GM12874 (cell line): ENCODE results near the gene ISM1.

Experiments
- CTCF ChIP-seq: IDR thresholded peaks from 2 replicates; pipeline ENCODE4 v1.5.1; 2011; ENCODE audit warnings: low read depth, mild to moderate bottlenecking, control low read depth, low read length, moderate library complexity; ENCODE audit not compliant: insufficient read depth

ISM1 gene

GRCh38 chr20:13278812-13279570, 57.9 kb downstream of the ISM1 start:
- TF ChIP-seq CTCF: no peak

GRCh38 chr20:13280609-13281324, 59.7 kb downstream of the ISM1 start:
- TF ChIP-seq CTCF: no peak

- no peak for TF ChIP-seq CTCF
These were observed 63.1 kb downstream of the ISM1 start for GRCh38 chr20:13283869-13284829.

- TF ChIP-seq CTCF: no peak
These were observed 63.8 kb downstream of the ISM1 start for GRCh38 chr20:13284830-13285229.

GRCh38 chr20:13285408-13285807, 64.3 kb downstream of the ISM1 start:
- no peak for TF ChIP-seq CTCF

- TF ChIP-seq CTCF: no peak
These were observed 65.0 kb downstream of the ISM1 start for GRCh38 chr20:13286052-13286451.

- no peak for TF ChIP-seq CTCF
These were observed 65.5 kb downstream of the ISM1 start for GRCh38 chr20:13286607-13287006.
